ENCODE data around the gene HABP4. TPM values are rescaled to one million over a fixed set of nuclear protein-coding genes. Genes with fewer than 3 reads are reported as not detected.

The HABP4 gene
- total and polyA plus RNA-seq, 2 of the 4 experiments (the other 2 are of a cell fraction) = 5.2 to 10.6 TPM

- peak overlapping the region; percentile 60 for H2BK5ac ChIP-seq (ENCODE audit: low read depth, low read length, poor library complexity, severe bottlenecking)
- H3K27ac ChIP-seq (ENCODE audit: insufficient read depth, low read length) = peak overlapping the region; percentile 43; the same call in 1 of the 2 replicates
- peak overlapping the region; percentile 63; the same call in 1 of the 3 replicates for H2BK15ac ChIP-seq (ENCODE audit: low read depth, low read length)
- dilution Hi-C loops (cut with HindIII; ENCODE audit: low sequenced_read_pairs, unreplicated experiment) (no loop called here), in situ Hi-C loops (cut with MboI; ENCODE audit: low sequenced_read_pairs) (no loop called here), intact Hi-C loops (cut with micrococcal nuclease) (loop anchor here (5.0 kb wide), 1 partner anchor 41 kb away; no protein-coding TSS in a partner anchor)
- CTCF ChIA-PET = interaction anchor here (1.2 kb wide), 2 partner anchors 63 to 66 kb away, joined by 3 read pairs; partner anchors contain the start of gene HABP4
- no peaks in the 10 kb centered on the region for H3K27me3 ChIP-seq (ENCODE audit: control insufficient read depth, insufficient read depth, low read length)
- H4K91ac ChIP-seq (ENCODE audit: insufficient read depth, low read depth, low read length) = peak overlapping the region; percentile 34
- no peak overlapping the region for H3K9ac ChIP-seq (ENCODE audit: low read depth, low read length)
- POLR2A ChIA-PET (ENCODE audit: unreplicated experiment) = no interaction called here
- peak; percentile 22 for DNase-seq
- no CpG with 5 or more reads among the region's 5 CpGs for WGBS, 2 experiments (ENCODE audit: extremely low coverage in 2 of 2, insufficient read length in 1 of 2)
- no peak overlapping the region for H2BK120ac ChIP-seq (ENCODE audit: low read depth, low read length)
- H3K4me2 ChIP-seq (ENCODE audit: low read depth, low read length) = peak overlapping the region; percentile 48
- no peak overlapping the region; the same call in 1 of the 2 replicates for H3K14ac ChIP-seq (replicated peaks; ENCODE audit: low read depth, low read length)
- H4K20me1 ChIP-seq (ENCODE audit: insufficient read depth, low read length) = no peaks in the 10 kb centered on the region; the same call in 1 of the 2 replicates
- H3K18ac ChIP-seq (ENCODE audit: low read depth, low read length) = peak overlapping the region; percentile 48
- no TSS peak for BruUV-seq (replicated peaks)
- H2BK20ac ChIP-seq (ENCODE audit: low read depth, low read length) = no peak overlapping the region
- peak overlapping the region in 1 of 2 experiments; percentile 2; a peak in 1 of 4 replicates for H4K8ac ChIP-seq (ENCODE audit: low read depth in 2 of 2, low read length in 2 of 2)
- no peaks in the 10 kb centered on the region for H3K9me3 ChIP-seq (ENCODE audit: control insufficient read depth, insufficient read depth, low read length)
- H3K4me3 ChIP-seq (ENCODE audit: insufficient read depth, low read depth, low read length) = no peak overlapping the region
- peaks cover 0 to 14% of the 10 kb centered on the region in 2 experiments; a peak in 2 of 4 replicates for H3K79me1 ChIP-seq (ENCODE audit: low read depth in 1 of 2, low read length in 2 of 2)
- H3K4ac ChIP-seq (ENCODE audit: low read depth, low read length) = peak overlapping the region; percentile 14; the same call in 1 of the 2 replicates
- H3K56ac ChIP-seq (ENCODE audit: extremely low read depth, insufficient read depth, low read length) = no peak overlapping the region
- peaks cover 3% of the 10 kb centered on the region for H3K36me3 ChIP-seq (ENCODE audit: control insufficient read depth, insufficient read depth, low read length)
- H3K9me1 ChIP-seq (ENCODE audit: insufficient read depth, low read length) = peaks cover 13% of the 10 kb centered on the region
- peak overlapping the region; percentile 23; the same call in 1 of the 2 replicates for H2AK5ac ChIP-seq (ENCODE audit: low read depth, low read length)
- H2AK9ac ChIP-seq (replicated peaks; ENCODE audit: low read depth, low read length, poor library complexity) = no peak overlapping the region
- peak overlapping the region; percentile 53; the same call in 1 of the 2 replicates for H4K5ac ChIP-seq (ENCODE audit: low read depth, low read length)
- no peak overlapping the region for H2AFZ ChIP-seq (replicated peaks; ENCODE audit: low read length, poor library complexity)
- H3K23ac ChIP-seq (ENCODE audit: low read depth, low read length) = no peak overlapping the region
- TF ChIP-seq CEBPB (IDR thresholded peaks at IDR 0.05; ENCODE audit: low read depth, low read length) (peak; percentile 94), CTCF (conservative IDR thresholded peaks at IDR 0.05; ENCODE audit: low read depth, low read length) (no peak)
- H3K4me1 ChIP-seq (ENCODE audit: control insufficient read depth, insufficient read depth, low read length) = peaks cover 15% of the 10 kb centered on the region
- ATAC-seq (ENCODE audit: low read depth) = peak; percentile 34; the same call in 1 of the 2 replicates
Observed at GRCh38 chr9:96515621-96516470, 65.9 kb downstream of the HABP4 start.
